ENCODE results near the gene XPO6.

Gene XPO6

GRCh38 chr16:28210264-28210663 is 1.5 kb downstream of the XPO6 start:
- DNase-seq (ENCODE audit: low spot score), result no peak

GRCh38 chr16:28208824-28209223 is 2.9 kb downstream of the XPO6 start:
- no peak for DNase-seq (ENCODE audit: low spot score)

GRCh38 chr16:28208131-28208530 is 3.6 kb downstream of the XPO6 start:
- no peak for DNase-seq (ENCODE audit: low spot score)

GRCh38 chr16:28207399-28207798 is 4.4 kb downstream of the XPO6 start:
- no peak for DNase-seq (ENCODE audit: low spot score)

GRCh38 chr16:28205974-28206373 is 5.8 kb downstream of the XPO6 start:
- no peak for DNase-seq (ENCODE audit: low spot score)

- DNase-seq (ENCODE audit: low spot score), result no peak
Observed at GRCh38 chr16:28205117-28205899, 6.5 kb downstream of the XPO6 start.

- no peak for DNase-seq (ENCODE audit: low spot score)
Observed at GRCh38 chr16:28204622-28205021, 7.1 kb downstream of the XPO6 start.

- DNase-seq (ENCODE audit: low spot score), result no peak
Observed at GRCh38 chr16:28204204-28204603, 7.6 kb downstream of the XPO6 start.

GRCh38 chr16:28202147-28202746 is 9.5 kb downstream of the XPO6 start:
- no peak for DNase-seq (ENCODE audit: low spot score)

- DNase-seq (ENCODE audit: low spot score), result no peak
Observed at GRCh38 chr16:28200661-28201060, 11.1 kb downstream of the XPO6 start.

- no peak for DNase-seq (ENCODE audit: low spot score)
Observed at GRCh38 chr16:28196387-28196987, 15.3 kb downstream of the XPO6 start.

- DNase-seq (ENCODE audit: low spot score), result no peak
Observed at GRCh38 chr16:28195859-28196258, 15.9 kb downstream of the XPO6 start.

GRCh38 chr16:28193530-28194423 is 18.0 kb downstream of the XPO6 start:
- no peak for DNase-seq (ENCODE audit: low spot score)

GRCh38 chr16:28192806-28193529 is 18.8 kb downstream of the XPO6 start:
- DNase-seq (ENCODE audit: low spot score), result no peak

- no peak for DNase-seq (ENCODE audit: low spot score)
Observed at GRCh38 chr16:28191364-28191960, 20.3 kb downstream of the XPO6 start.

GRCh38 chr16:28189245-28189644 is 22.5 kb downstream of the XPO6 start:
- no peak for DNase-seq (ENCODE audit: low spot score)

GRCh38 chr16:28188085-28188916 is 23.5 kb downstream of the XPO6 start:
- DNase-seq (ENCODE audit: low spot score), result no peak

GRCh38 chr16:28187595-28188004 is 24.2 kb downstream of the XPO6 start:
- no peak for DNase-seq (ENCODE audit: low spot score)

- DNase-seq (ENCODE audit: low spot score), result no peak
Observed at GRCh38 chr16:28186752-28187151, 25.0 kb downstream of the XPO6 start.

GRCh38 chr16:28185696-28186095 is 26.1 kb downstream of the XPO6 start:
- DNase-seq (ENCODE audit: low spot score), result no peak
